ENCODE results near the gene SSH2.

DNA sequence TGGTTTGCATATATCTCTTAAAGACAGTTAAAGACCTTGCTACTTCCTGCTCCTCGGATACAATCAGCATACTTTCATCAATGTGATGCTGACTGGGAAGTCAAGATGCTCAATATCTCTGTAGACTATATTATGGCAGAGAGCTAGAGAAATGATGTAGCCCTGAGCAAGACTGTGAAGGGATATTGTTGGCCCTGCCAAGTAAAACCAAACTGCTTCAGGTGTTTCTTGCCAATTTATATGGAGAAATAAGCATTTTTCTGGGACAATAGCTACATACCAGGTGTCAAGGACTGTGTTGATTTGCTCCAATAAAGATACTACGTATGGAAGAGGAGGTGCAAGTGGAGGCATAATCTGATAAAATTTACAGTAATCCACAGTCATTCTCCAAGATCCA is 6.7 kb upstream of the SSH2 start:
- TF ChIP-seq CTCF (IDR thresholded peaks at IDR 0.05), result no peak
- no peak for TF ChIP-seq EZH2 (IDR thresholded peaks at IDR 0.05; ENCODE audit: borderline replicate concordance, insufficient read depth, low read depth, low read length, poor library complexity, severe bottlenecking)

Data from B cell (primary cell).